DOHH2 (cell line): ENCODE data around the gene ALX4.

Experiments used
- H3F3A ChIP-seq: fragments of 200-600 bp; sonication (generic), shearing (Covaris generic); 2 replicates; pipeline ENCODE4 v1.6.0; 2016; ENCODE audit warnings: antibody characterized with exemption, mild to moderate bottlenecking; ENCODE audit not compliant: control insufficient read depth, insufficient read depth
- H3K27ac ChIP-seq: fragments of 200-600 bp; sonication (generic); 2 replicates; pipeline ENCODE4 v1.5.1; 2014; ENCODE audit warnings: low read depth, mild to moderate bottlenecking, low read length, moderate library complexity
- H3K27me3 ChIP-seq: fragments of 200-600 bp; sonication (generic); 2 replicates; pipeline ENCODE4 v1.6.1; 2014; ENCODE audit warnings: mild to moderate bottlenecking, low read length, mixed read lengths; ENCODE audit not compliant: control insufficient read depth
- H3K36me3 ChIP-seq: fragments of 200-600 bp; sonication (generic); 2 replicates; pipeline ENCODE4 v1.6.1; 2014; ENCODE audit warnings: mild to moderate bottlenecking, low read length, moderate library complexity, mixed read lengths; ENCODE audit not compliant: control insufficient read depth
- H3K4me1 ChIP-seq: fragments of 200-600 bp; sonication (generic); 2 replicates; pipeline ENCODE4 v1.6.1; 2014; ENCODE audit warnings: mild to moderate bottlenecking, low read length, mixed read lengths; ENCODE audit not compliant: control insufficient read depth
- H3K4me2 ChIP-seq: fragments of 200-600 bp; sonication (generic); 2 replicates; pipeline ENCODE4 v1.6.0; 2014; ENCODE audit warnings: mild to moderate bottlenecking, low read length, moderate library complexity
- H3K4me3 ChIP-seq: fragments of 200-600 bp; sonication (generic); 2 replicates; pipeline ENCODE4 v1.5.1; 2014; ENCODE audit warnings: mild to moderate bottlenecking, low read length, mixed read lengths
- H3K79me2 ChIP-seq: fragments of 200-600 bp; sonication (generic); 2 replicates; pipeline ENCODE4 v1.6.1; 2014; ENCODE audit warnings: mild to moderate bottlenecking, low read length, mixed read lengths; ENCODE audit not compliant: control insufficient read depth
- H3K9me2 ChIP-seq: fragments of 200-600 bp; sonication (generic); replicated peaks from 2 replicates; pipeline ENCODE4 v1.6.1; 2014; ENCODE audit warnings: mild to moderate bottlenecking, low read length, mixed read lengths; ENCODE audit not compliant: control insufficient read depth
- H3K9me3 ChIP-seq: fragments of 200-600 bp; sonication (generic); 2 replicates; pipeline ENCODE4 v1.6.1; 2014; ENCODE audit warnings: antibody characterized with exemption, low read length, mixed read lengths; ENCODE audit not compliant: control insufficient read depth, insufficient read depth
- H4K20me1 ChIP-seq: fragments of 200-600 bp; sonication (generic); 2 replicates; pipeline ENCODE4 v1.6.0; 2014; ENCODE audit warnings: low read depth, mild to moderate bottlenecking, antibody characterized with exemption, low read length, moderate library complexity; ENCODE audit not compliant: control insufficient read depth, insufficient read depth
- CTCF ChIP-seq: fragments of 200-600 bp; sonication (generic); IDR thresholded peaks from one replicate; pipeline ENCODE4 v1.5.1; 2014; ENCODE audit warnings: antibody characterized with exemption, mild to moderate bottlenecking, low read depth, low read length; ENCODE audit not compliant: poor library complexity, severe bottlenecking
- EZH2phosphoT487 ChIP-seq: fragments of 200-600 bp; sonication (generic); IDR thresholded peaks from 2 replicates; pipeline ENCODE4 v1.6.1; 2017; ENCODE audit warnings: borderline replicate concordance, mild to moderate bottlenecking, antibody characterized with exemption, low read length, moderate library complexity, mixed read lengths

The ALX4 gene

GRCh38 chr11:44261800-44262591 lies 47.9 kb downstream of the ALX4 start:
- no peak for TF ChIP-seq EZH2phosphoT487
- TF ChIP-seq CTCF = no peak

DNA sequence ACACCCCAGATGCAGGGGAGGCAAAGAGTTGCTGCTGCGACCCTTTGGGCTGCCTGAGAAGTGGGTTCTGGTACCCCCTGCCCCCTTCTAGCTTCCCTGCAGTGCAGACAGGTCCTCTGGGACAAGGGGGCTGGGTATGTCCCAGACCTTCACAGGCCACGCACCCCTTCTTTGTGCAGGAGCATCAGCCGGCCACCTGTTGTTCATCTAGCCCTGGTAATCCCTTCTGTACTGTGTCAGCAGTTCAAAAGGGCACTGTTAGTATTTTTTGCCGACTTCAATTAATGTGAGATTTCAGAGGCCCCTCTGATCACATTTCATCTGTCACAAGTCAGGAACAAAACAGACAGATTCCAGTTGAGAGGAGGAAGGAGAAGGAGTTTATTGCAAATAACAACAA lies 49.9 kb downstream of the ALX4 start:
- no peaks in the 10 kb centered on the region for H3K9me3 ChIP-seq
- H3K4me3 ChIP-seq = no peak overlapping the region
- no peaks in the 10 kb centered on the region for H4K20me1 ChIP-seq
- no peak overlapping the region for H3K4me2 ChIP-seq
- TF ChIP-seq CTCF (no peak), EZH2phosphoT487 (no peak)
- H3F3A ChIP-seq = no peaks in the 10 kb centered on the region
- no peaks in the 10 kb centered on the region for H3K9me2 ChIP-seq
- no peaks in the 10 kb centered on the region for H3K4me1 ChIP-seq
- no peak overlapping the region for H3K27ac ChIP-seq
- no peaks in the 10 kb centered on the region for H3K36me3 ChIP-seq
- H3K27me3 ChIP-seq = no peaks in the 10 kb centered on the region
- H3K79me2 ChIP-seq = no peaks in the 10 kb centered on the region

More at GRCh38 chr11:44261800-44262591, 47.9 kb downstream of the ALX4 start:
- Histone ChIP-seq H3F3A (no peaks in the 10 kb centered on the region), H3K4me2 (no peak overlapping the region), H3K27ac (no peak overlapping the region), H3K4me1 (no peaks in the 10 kb centered on the region), H3K9me2 (no peaks in the 10 kb centered on the region), H3K4me3 (no peak overlapping the region), H4K20me1 (no peaks in the 10 kb centered on the region), H3K27me3 (no peaks in the 10 kb centered on the region), H3K36me3 (no peaks in the 10 kb centered on the region), H3K79me2 (no peaks in the 10 kb centered on the region), H3K9me3 (no peaks in the 10 kb centered on the region)

DNA sequence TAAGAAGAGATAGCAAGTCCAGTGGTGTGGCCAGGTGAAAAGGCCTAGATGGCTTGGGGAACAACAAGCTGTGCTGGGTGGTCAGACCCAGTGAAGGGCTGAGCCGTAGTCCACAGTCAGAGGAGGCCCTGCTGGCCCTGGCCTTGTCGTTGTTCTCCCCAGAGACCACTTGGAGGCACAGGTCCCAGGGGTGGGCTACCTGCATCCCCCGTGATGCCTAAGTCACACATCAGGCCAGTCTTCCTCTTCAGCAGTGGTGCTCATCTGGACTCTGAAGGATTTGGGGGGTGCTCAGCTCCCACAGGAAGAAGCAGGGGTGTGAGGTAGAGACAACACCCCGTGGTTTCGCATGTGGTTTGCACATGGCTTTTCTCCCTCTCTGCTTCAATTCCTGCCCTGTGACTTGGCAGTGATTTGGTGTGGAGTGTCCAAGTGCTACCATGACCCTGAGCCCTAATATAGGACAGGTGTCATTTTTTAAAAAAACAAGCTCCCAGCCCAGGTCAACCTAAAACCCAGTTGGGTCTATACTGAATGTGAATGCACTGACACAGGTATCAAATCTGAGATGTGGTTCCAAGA lies 51.0 kb downstream of the ALX4 start:
- no peaks in the 10 kb centered on the region for H3F3A ChIP-seq
- no peak overlapping the region for H3K4me2 ChIP-seq
- H3K9me3 ChIP-seq = no peaks in the 10 kb centered on the region
- no peaks in the 10 kb centered on the region for H3K27me3 ChIP-seq
- H3K4me3 ChIP-seq = no peak overlapping the region
- no peaks in the 10 kb centered on the region for H3K4me1 ChIP-seq
- no peak for TF ChIP-seq CTCF
- TF ChIP-seq EZH2phosphoT487 = no peak
- H3K36me3 ChIP-seq = no peaks in the 10 kb centered on the region
- no peak overlapping the region for H3K27ac ChIP-seq
- H4K20me1 ChIP-seq = no peaks in the 10 kb centered on the region
- no peaks in the 10 kb centered on the region for H3K9me2 ChIP-seq
- no peaks in the 10 kb centered on the region for H3K79me2 ChIP-seq
